Effector CD8-positive, alpha-beta T cell (primary cell): ENCODE results near the gene PLD1.

Source experiments
- DNase-seq: peaks from one replicate; lab custom pipeline; 2025; lab: John Stamatoyannopoulos, UW

PLD1 gene

GRCh38 chr3:171797873-171798272 lies 12.4 kb downstream of the PLD1 start:
- DNase-seq, result no peak

- no peak for DNase-seq
Observed at GRCh38 chr3:171797265-171797679, 13.0 kb downstream of the PLD1 start.

GRCh38 chr3:171796625-171797264 lies 13.5 kb downstream of the PLD1 start:
- DNase-seq, result no peak

GRCh38 chr3:171792531-171792930 lies 17.8 kb downstream of the PLD1 start:
- no peak for DNase-seq

GRCh38 chr3:171791692-171792076 lies 18.6 kb downstream of the PLD1 start:
- no peak for DNase-seq

GRCh38 chr3:171790898-171791691 lies 19.2 kb downstream of the PLD1 start:
- DNase-seq, result no peak

- DNase-seq, result no peak
Observed at GRCh38 chr3:171790574-171790897, 19.7 kb downstream of the PLD1 start.

GRCh38 chr3:171789759-171790505 lies 20.4 kb downstream of the PLD1 start:
- no peak for DNase-seq

- DNase-seq, result no peak
Observed at GRCh38 chr3:171788546-171789351, 21.5 kb downstream of the PLD1 start.

- no peak for DNase-seq
Observed at GRCh38 chr3:171786997-171787396, 23.3 kb downstream of the PLD1 start.

GRCh38 chr3:171784937-171785336 lies 25.3 kb downstream of the PLD1 start:
- no peak for DNase-seq

- DNase-seq, result no peak
Observed at GRCh38 chr3:171784387-171784786, 25.9 kb downstream of the PLD1 start.

- no peak for DNase-seq
Observed at GRCh38 chr3:171783626-171784025, 26.7 kb downstream of the PLD1 start.

- DNase-seq, result no peak
Observed at GRCh38 chr3:171783086-171783485, 27.2 kb downstream of the PLD1 start.

- no peak for DNase-seq
Observed at GRCh38 chr3:171782617-171783016, 27.7 kb downstream of the PLD1 start.

GRCh38 chr3:171781711-171782127 lies 28.6 kb downstream of the PLD1 start:
- DNase-seq, result no peak

- DNase-seq, result no peak
Observed at GRCh38 chr3:171778493-171778892, 31.8 kb downstream of the PLD1 start.

- DNase-seq, result no peak
Observed at GRCh38 chr3:171777596-171777995, 32.7 kb downstream of the PLD1 start.

GRCh38 chr3:171776839-171777583 lies 33.3 kb downstream of the PLD1 start:
- DNase-seq, result no peak

GRCh38 chr3:171776411-171776810 lies 33.9 kb downstream of the PLD1 start:
- no peak for DNase-seq

- DNase-seq, result no peak
Observed at GRCh38 chr3:171775943-171776342, 34.3 kb downstream of the PLD1 start.
